DOHH2 (cell line): ENCODE data around the gene GCFC2.

Source experiments
- H3F3A ChIP-seq: fragments of 200-600 bp; sonication (generic), shearing (Covaris generic); 2 replicates; pipeline ENCODE4 v1.6.0; 2016; ENCODE audit warnings: antibody characterized with exemption, mild to moderate bottlenecking; ENCODE audit not compliant: control insufficient read depth, insufficient read depth
- H3K27ac ChIP-seq: fragments of 200-600 bp; sonication (generic); 2 replicates; pipeline ENCODE4 v1.5.1; 2014; ENCODE audit warnings: low read depth, mild to moderate bottlenecking, low read length, moderate library complexity
- H3K27me3 ChIP-seq: fragments of 200-600 bp; sonication (generic); 2 replicates; pipeline ENCODE4 v1.6.1; 2014; ENCODE audit warnings: mild to moderate bottlenecking, low read length, mixed read lengths; ENCODE audit not compliant: control insufficient read depth
- H3K36me3 ChIP-seq: fragments of 200-600 bp; sonication (generic); 2 replicates; pipeline ENCODE4 v1.6.1; 2014; ENCODE audit warnings: mild to moderate bottlenecking, low read length, moderate library complexity, mixed read lengths; ENCODE audit not compliant: control insufficient read depth
- H3K4me1 ChIP-seq: fragments of 200-600 bp; sonication (generic); 2 replicates; pipeline ENCODE4 v1.6.1; 2014; ENCODE audit warnings: mild to moderate bottlenecking, low read length, mixed read lengths; ENCODE audit not compliant: control insufficient read depth
- H3K4me2 ChIP-seq: fragments of 200-600 bp; sonication (generic); 2 replicates; pipeline ENCODE4 v1.6.0; 2014; ENCODE audit warnings: mild to moderate bottlenecking, low read length, moderate library complexity
- H3K4me3 ChIP-seq: fragments of 200-600 bp; sonication (generic); 2 replicates; pipeline ENCODE4 v1.5.1; 2014; ENCODE audit warnings: mild to moderate bottlenecking, low read length, mixed read lengths
- H3K79me2 ChIP-seq: fragments of 200-600 bp; sonication (generic); 2 replicates; pipeline ENCODE4 v1.6.1; 2014; ENCODE audit warnings: mild to moderate bottlenecking, low read length, mixed read lengths; ENCODE audit not compliant: control insufficient read depth
- H3K9me2 ChIP-seq: fragments of 200-600 bp; sonication (generic); replicated peaks from 2 replicates; pipeline ENCODE4 v1.6.1; 2014; ENCODE audit warnings: mild to moderate bottlenecking, low read length, mixed read lengths; ENCODE audit not compliant: control insufficient read depth
- H3K9me3 ChIP-seq: fragments of 200-600 bp; sonication (generic); 2 replicates; pipeline ENCODE4 v1.6.1; 2014; ENCODE audit warnings: antibody characterized with exemption, low read length, mixed read lengths; ENCODE audit not compliant: control insufficient read depth, insufficient read depth
- H4K20me1 ChIP-seq: fragments of 200-600 bp; sonication (generic); 2 replicates; pipeline ENCODE4 v1.6.0; 2014; ENCODE audit warnings: low read depth, mild to moderate bottlenecking, antibody characterized with exemption, low read length, moderate library complexity; ENCODE audit not compliant: control insufficient read depth, insufficient read depth
- CTCF ChIP-seq: fragments of 200-600 bp; sonication (generic); IDR thresholded peaks from one replicate; pipeline ENCODE4 v1.5.1; 2014; ENCODE audit warnings: antibody characterized with exemption, mild to moderate bottlenecking, low read depth, low read length; ENCODE audit not compliant: poor library complexity, severe bottlenecking
- EZH2phosphoT487 ChIP-seq: fragments of 200-600 bp; sonication (generic); IDR thresholded peaks from 2 replicates; pipeline ENCODE4 v1.6.1; 2017; ENCODE audit warnings: borderline replicate concordance, mild to moderate bottlenecking, antibody characterized with exemption, low read length, moderate library complexity, mixed read lengths

GCFC2 gene

GRCh38 chr2:75703589-75704287, 7.0 kb downstream of the GCFC2 start:
- Histone ChIP-seq H3K4me2 (no peak overlapping the region), H3K36me3 (peaks cover 77% of the 10 kb centered on the region), H3K4me1 (peaks cover 5% of the 10 kb centered on the region), H3F3A (no peaks in the 10 kb centered on the region), H3K9me2 (no peaks in the 10 kb centered on the region), H3K4me3 (no peak overlapping the region), H3K27ac (no peak overlapping the region), H3K27me3 (no peaks in the 10 kb centered on the region), H3K79me2 (peaks cover 21% of the 10 kb centered on the region), H3K9me3 (no peaks in the 10 kb centered on the region), H4K20me1 (no peaks in the 10 kb centered on the region)
- TF ChIP-seq CTCF (no peak), EZH2phosphoT487 (no peak)

GRCh38 chr2:75702593-75702992, 8.1 kb downstream of the GCFC2 start:
- no peak overlapping the region for H3K4me3 ChIP-seq
- H3K4me1 ChIP-seq, result no peaks in the 10 kb centered on the region
- no peak overlapping the region for H3K4me2 ChIP-seq
- no peak overlapping the region for H3K27ac ChIP-seq
- TF ChIP-seq EZH2phosphoT487 (no peak), CTCF (no peak)
- H3K36me3 ChIP-seq, result peaks cover 83% of the 10 kb centered on the region
- H3K9me3 ChIP-seq, result no peaks in the 10 kb centered on the region
- H4K20me1 ChIP-seq, result no peaks in the 10 kb centered on the region
- peaks cover 10% of the 10 kb centered on the region for H3K79me2 ChIP-seq
- H3K9me2 ChIP-seq, result no peaks in the 10 kb centered on the region
- no peaks in the 10 kb centered on the region for H3F3A ChIP-seq
- no peaks in the 10 kb centered on the region for H3K27me3 ChIP-seq

GRCh38 chr2:75698918-75699317, 11.8 kb downstream of the GCFC2 start:
- TF ChIP-seq CTCF (no peak), EZH2phosphoT487 (no peak)
- no peaks in the 10 kb centered on the region for H3F3A ChIP-seq
- H3K27me3 ChIP-seq, result no peaks in the 10 kb centered on the region
- H3K9me2 ChIP-seq, result no peaks in the 10 kb centered on the region
- no peak overlapping the region for H3K27ac ChIP-seq
- H3K79me2 ChIP-seq, result no peaks in the 10 kb centered on the region
- peaks cover 74% of the 10 kb centered on the region for H3K36me3 ChIP-seq
- H3K4me1 ChIP-seq, result no peaks in the 10 kb centered on the region
- H3K4me2 ChIP-seq, result no peak overlapping the region
- H3K9me3 ChIP-seq, result no peaks in the 10 kb centered on the region
- H3K4me3 ChIP-seq, result no peak overlapping the region
- H4K20me1 ChIP-seq, result no peaks in the 10 kb centered on the region
